Glutamatergic neuron (in vitro differentiated cells): ENCODE measurements around the gene ZNF646. TPM values are rescaled to one million over a fixed set of nuclear protein-coding genes. Genes with fewer than 3 reads are reported as not detected.
A peak's percentile ranks its signal among the peaks of the same experiment; 100 is the strongest.

Source experiments
- DNase-seq: peaks from one replicate; pipeline ENCODE4 v3.0.0; 2022
- H3K27ac Mint-ChIP-seq: one replicate; pipeline ENCODE4 v1.8.0; 2020; ENCODE audit warnings: mild to moderate bottlenecking, mixed read lengths, inconsistent platforms; ENCODE audit not compliant: unreplicated experiment
- H3K27me3 Mint-ChIP-seq: one replicate; pipeline ENCODE4 v1.8.0; 2020; ENCODE audit warnings: mild to moderate bottlenecking, moderate library complexity, mixed read lengths, inconsistent platforms; ENCODE audit not compliant: unreplicated experiment
- H3K36me3 Mint-ChIP-seq: one replicate; pipeline ENCODE4 v1.8.0; 2020; ENCODE audit warnings: mild to moderate bottlenecking, mixed read lengths, inconsistent platforms; ENCODE audit not compliant: unreplicated experiment
- H3K4me1 Mint-ChIP-seq: one replicate; pipeline ENCODE4 v1.8.0; 2020; ENCODE audit warnings: mild to moderate bottlenecking, low read depth, mixed read lengths, inconsistent platforms; ENCODE audit not compliant: unreplicated experiment
- H3K4me3 Mint-ChIP-seq: one replicate; pipeline ENCODE4 v1.8.0; 2020; ENCODE audit warnings: mild to moderate bottlenecking, mixed read lengths, inconsistent platforms; ENCODE audit not compliant: unreplicated experiment
- H3K9me3 Mint-ChIP-seq: one replicate; pipeline ENCODE4 v1.8.0; 2020; ENCODE audit warnings: mild to moderate bottlenecking, moderate library complexity, mixed read lengths, inconsistent platforms; ENCODE audit not compliant: unreplicated experiment
- CTCF ChIP-seq: fragments of 200-600 bp; sonication (generic); IDR thresholded peaks from one replicate; pipeline ENCODE4 v1.5.0; 2021; ENCODE audit not compliant: partially characterized antibody, unreplicated experiment
- total RNA-seq: library from RNA; stranded (reverse); fragmentation: NEBNext Ultra II Directional; extraction: Animal tissue kit (Norgen Biotek cat#: 25700); gene quantifications from one replicate; pipeline ENCODE4 v1.2.1, GENCODE V29; 2021; ENCODE audit not compliant: unreplicated experiment

The ZNF646 gene
- total RNA-seq, 1 donor from 2014 or later: 33.1 TPM

GRCh38 chr16:31080756-31081419 is 6.7 kb downstream of the ZNF646 start:
- DNase-seq: no peak
- H3K27ac Mint-ChIP-seq: peak overlapping the region; percentile 28
- H3K36me3 Mint-ChIP-seq: no peaks in the 10 kb centered on the region
- H3K4me1 Mint-ChIP-seq: peaks cover 9% of the 10 kb centered on the region
- peaks cover 7% of the 10 kb centered on the region for H3K27me3 Mint-ChIP-seq
- peaks cover 12% of the 10 kb centered on the region for H3K9me3 Mint-ChIP-seq
- TF ChIP-seq CTCF: no peak
- H3K4me3 Mint-ChIP-seq: no peak overlapping the region

- H3K36me3 Mint-ChIP-seq: no peaks in the 10 kb centered on the region
- no peak for TF ChIP-seq CTCF
- peak overlapping the region; percentile 45 for H3K4me3 Mint-ChIP-seq
- peaks cover 10% of the 10 kb centered on the region for H3K4me1 Mint-ChIP-seq
- H3K27ac Mint-ChIP-seq: no peak overlapping the region
- no peak for DNase-seq
- peaks cover 12% of the 10 kb centered on the region for H3K9me3 Mint-ChIP-seq
- peaks cover 7% of the 10 kb centered on the region for H3K27me3 Mint-ChIP-seq
Measured at GRCh38 chr16:31081428-31082351, 7.5 kb downstream of the ZNF646 start.

GRCh38 chr16:31082368-31083045 is 8.3 kb downstream of the ZNF646 start:
- peaks cover 7% of the 10 kb centered on the region for H3K27me3 Mint-ChIP-seq
- peak overlapping the region; percentile 45 for H3K4me3 Mint-ChIP-seq
- no peak for DNase-seq

GRCh38 chr16:31083081-31083480 is 8.9 kb downstream of the ZNF646 start:
- H3K4me1 Mint-ChIP-seq: peaks cover 12% of the 10 kb centered on the region
- no peak overlapping the region for H3K27ac Mint-ChIP-seq
- DNase-seq: no peak
- no peak for TF ChIP-seq CTCF
- H3K9me3 Mint-ChIP-seq: peaks cover 12% of the 10 kb centered on the region
- no peaks in the 10 kb centered on the region for H3K36me3 Mint-ChIP-seq
- H3K4me3 Mint-ChIP-seq: no peak overlapping the region
- H3K27me3 Mint-ChIP-seq: peaks cover 7% of the 10 kb centered on the region

More at GRCh38 chr16:31082368-31083045, 8.3 kb downstream of the ZNF646 start:
- H3K36me3 Mint-ChIP-seq: no peaks in the 10 kb centered on the region
- H3K27ac Mint-ChIP-seq: no peak overlapping the region
- peaks cover 12% of the 10 kb centered on the region for H3K9me3 Mint-ChIP-seq
- peaks cover 12% of the 10 kb centered on the region for H3K4me1 Mint-ChIP-seq
- no peak for TF ChIP-seq CTCF
